Measurements from ENCODE around the gene LAMP2. TPM values are rescaled to one million over a fixed set of nuclear protein-coding genes. Genes with fewer than 3 reads are reported as not detected.
"Not testable (repeated sequence)": the region's sequence is repeated elsewhere in the genome, so short reads cannot be mapped to it uniquely, and the experiment has no call there.

Gene LAMP2
- total RNA-seq = 10 to 100 TPM; 31.8 to 34.4 TPM

DNA sequence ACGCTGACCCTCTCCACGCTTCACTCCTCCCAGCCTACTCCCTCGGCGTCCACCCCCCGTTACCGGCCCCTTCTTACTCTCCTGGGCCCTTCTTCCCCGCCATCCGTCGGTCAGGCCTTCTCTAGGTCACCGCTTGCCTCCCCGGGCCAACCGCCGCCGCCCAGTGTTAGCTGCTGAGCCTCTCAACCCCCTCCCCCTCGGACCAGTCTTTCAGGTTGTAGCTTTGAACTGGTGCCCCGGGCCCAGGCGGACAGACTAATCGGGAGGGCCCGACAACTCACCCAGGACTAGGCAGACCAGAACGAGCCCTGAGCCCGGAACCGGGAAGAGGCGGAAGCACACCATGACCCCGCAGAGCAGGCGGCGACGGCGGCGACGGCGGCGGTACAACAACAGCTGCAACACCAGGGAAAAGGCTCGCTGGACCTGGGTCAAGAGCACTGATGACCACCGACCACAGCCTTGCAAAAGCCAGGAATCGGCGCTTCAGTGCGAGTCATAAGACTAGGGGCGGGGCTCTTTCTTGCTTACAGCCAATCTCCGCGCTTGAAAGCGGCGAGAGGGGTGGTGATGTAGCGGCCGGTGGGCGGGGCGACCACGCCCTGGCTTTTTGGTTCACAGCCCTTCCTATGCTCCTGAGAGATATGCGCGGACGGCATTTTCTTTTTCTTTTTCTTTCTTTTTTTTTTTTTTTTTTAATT, at the start of gene LAMP2:
Gene LAMP2, minus strand, starts transcription at position 472 of the 701 bp plus-strand sequence. Its CDS starts 127 bp downstream, at position 345.
- Mint-ChIP-seq H3K27ac (peak within 1 kb of the TSS; percentile 84), H3K27me3 (ENCODE audit: low read depth) (no peaks in the 10 kb centered on the region)
- peak; percentile 97 to 98 for ATAC-seq (replicated peaks in 1 of 2)

DNA sequence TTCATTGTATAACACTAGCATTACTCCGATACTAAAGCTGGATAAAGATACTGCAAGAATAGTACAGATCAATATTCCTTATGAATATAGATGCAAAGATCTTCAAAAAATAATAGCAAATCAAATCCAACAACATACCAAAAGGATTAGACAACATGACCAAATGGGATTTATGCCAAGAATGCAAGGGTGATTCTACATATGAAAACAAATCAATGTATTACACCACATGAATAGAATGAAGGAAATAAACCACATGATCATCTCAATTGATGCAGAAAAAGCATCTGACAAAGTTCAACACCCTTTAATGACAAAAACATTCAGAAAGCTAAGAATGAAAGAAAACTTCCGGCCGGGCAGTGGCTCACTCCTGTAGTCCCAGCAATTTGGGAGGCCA, 48.8 kb upstream of the LAMP2 start:
- no peak overlapping the region for H3K4me3 Mint-ChIP-seq
- DNase-seq (no peak), ATAC-seq (replicated peaks in 1 of 2) (no peak)
- H3K4me1 Mint-ChIP-seq (ENCODE audit: low read depth) = no peaks in the 10 kb centered on the region
- peaks cover 0 to 2% of the 10 kb centered on the region in 2 donors for H3K36me3 Mint-ChIP-seq (ENCODE audit: insufficient read depth in 2 of 2)
- H3K27me3 Mint-ChIP-seq (ENCODE audit: low read depth) = no peaks in the 10 kb centered on the region
- H3K27ac Mint-ChIP-seq = no peak overlapping the region
- peaks cover 0 to under 1% of the 10 kb centered on the region in 2 donors for H3K9me3 Mint-ChIP-seq

More for the DNA sequence above, at the start of gene LAMP2:
- peaks cover 12% of the 10 kb centered on the region for H3K4me1 Mint-ChIP-seq (ENCODE audit: low read depth)
- no peaks in the 10 kb centered on the region for H3K9me3 Mint-ChIP-seq
- DNase-seq = peak; percentile 83 to 87
- peak within 1 kb of the TSS; percentile 88 to 92 for H3K4me3 Mint-ChIP-seq
- H3K36me3 Mint-ChIP-seq (ENCODE audit: insufficient read depth in 2 of 2) = peaks cover 0 to 4% of the 10 kb centered on the region in 2 donors

- H3K4me1 Mint-ChIP-seq (ENCODE audit: low read depth) = no peaks in the 10 kb centered on the region
- no peaks in the 10 kb centered on the region for H3K9me3 Mint-ChIP-seq
- H3K36me3 Mint-ChIP-seq (ENCODE audit: insufficient read depth in 2 of 2) = no peaks in the 10 kb centered on the region
- H3K27ac Mint-ChIP-seq = no peak overlapping the region
- no peak for DNase-seq
- no peak overlapping the region for H3K4me3 Mint-ChIP-seq
- no peaks in the 10 kb centered on the region for H3K27me3 Mint-ChIP-seq (ENCODE audit: low read depth)
- ATAC-seq (replicated peaks in 1 of 2) = no peak
Measured at GRCh38 chrX:120514236-120514635, 45.1 kb upstream of the LAMP2 start.

DNA sequence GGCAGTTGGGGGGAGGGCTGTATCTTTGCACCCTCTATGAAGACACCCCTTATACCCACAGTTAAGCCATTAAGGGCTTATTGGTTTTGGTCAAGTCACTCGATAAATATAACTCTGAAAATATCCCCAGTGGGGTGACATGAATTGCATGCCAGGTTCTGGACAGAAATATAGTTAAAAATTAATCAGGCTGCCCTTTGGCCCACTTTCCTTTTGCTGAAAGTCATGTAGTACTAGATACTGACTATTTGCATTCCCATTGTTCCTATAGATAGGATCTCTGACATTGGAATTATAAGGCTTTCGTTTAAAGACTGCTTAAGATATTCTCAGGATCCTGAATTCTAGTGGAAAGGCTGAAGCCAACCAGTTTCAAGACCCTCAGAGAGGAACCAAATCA, 43.5 kb upstream of the LAMP2 start:
- Mint-ChIP-seq H3K27me3 (ENCODE audit: low read depth) (no peaks in the 10 kb centered on the region), H3K4me3 (no peak overlapping the region), H3K4me1 (ENCODE audit: low read depth) (no peaks in the 10 kb centered on the region), H3K36me3 (ENCODE audit: insufficient read depth in 2 of 2) (no peaks in the 10 kb centered on the region), H3K9me3 (no peaks in the 10 kb centered on the region), H3K27ac (no peak overlapping the region)
- DNase-seq = no peak
- no peak for ATAC-seq (replicated peaks in 1 of 2)

DNA sequence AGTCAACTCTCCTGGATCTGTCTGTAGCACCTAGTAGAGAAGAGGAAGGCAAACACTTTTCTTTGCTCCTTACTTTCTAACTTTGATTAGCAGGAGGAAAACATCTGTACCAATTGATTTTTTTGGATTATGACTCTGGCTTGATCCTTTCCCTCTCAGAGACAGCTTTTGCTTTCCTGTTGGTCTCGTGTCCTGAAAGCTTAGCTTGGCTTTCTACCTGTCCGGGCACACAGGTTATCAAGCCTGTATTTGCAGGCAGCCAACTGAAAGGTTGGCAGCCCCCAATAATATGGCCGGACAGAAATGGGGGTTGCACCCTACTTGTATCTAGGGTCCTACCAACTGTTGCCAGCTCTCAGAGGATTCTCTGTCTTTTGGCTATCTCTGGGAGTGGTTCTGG, 43.1 kb upstream of the LAMP2 start:
- Mint-ChIP-seq H3K9me3 (no peaks in the 10 kb centered on the region), H3K36me3 (ENCODE audit: insufficient read depth in 2 of 2) (no peaks in the 10 kb centered on the region), H3K4me1 (ENCODE audit: low read depth) (no peaks in the 10 kb centered on the region), H3K27ac (no peak overlapping the region), H3K27me3 (ENCODE audit: low read depth) (no peaks in the 10 kb centered on the region), H3K4me3 (no peak overlapping the region)
- no peak for DNase-seq
- ATAC-seq (replicated peaks in 1 of 2) = no peak

DNA sequence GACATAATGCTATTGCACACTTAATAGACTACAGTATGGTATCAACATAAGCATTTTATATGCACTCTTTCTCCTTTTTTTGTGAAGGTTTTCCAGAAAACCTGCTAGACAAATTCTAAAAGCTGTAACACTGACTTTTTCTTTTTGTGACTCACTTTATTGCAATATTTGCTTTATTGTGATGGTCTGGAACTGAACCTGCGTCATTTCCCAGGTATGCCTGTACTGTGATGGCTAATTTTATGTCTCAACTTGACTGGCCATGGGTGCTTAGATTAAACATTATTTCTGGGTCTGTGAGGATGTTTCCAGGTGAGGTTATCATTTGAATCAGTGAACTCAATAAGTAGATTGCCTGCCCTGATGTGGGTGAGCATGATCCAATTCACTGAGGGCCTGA, 35.5 kb upstream of the LAMP2 start:
- Mint-ChIP-seq H3K36me3 (ENCODE audit: insufficient read depth in 2 of 2) (no peaks in the 10 kb centered on the region), H3K4me1 (ENCODE audit: low read depth) (no peaks in the 10 kb centered on the region), H3K27me3 (ENCODE audit: low read depth) (peaks cover 21% of the 10 kb centered on the region), H3K4me3 (no peak overlapping the region), H3K27ac (no peak overlapping the region), H3K9me3 (no peaks in the 10 kb centered on the region)
- DNase-seq = no peak
- ATAC-seq (replicated peaks in 1 of 2) = no peak

GRCh38 chrX:120499301-120500072, 30.4 kb upstream of the LAMP2 start:
- ATAC-seq (replicated peaks in 1 of 2) (no peak), DNase-seq (no peak)
- Mint-ChIP-seq H3K27me3 (ENCODE audit: low read depth) (peaks cover 8% of the 10 kb centered on the region), H3K4me3 (no peak overlapping the region), H3K4me1 (ENCODE audit: low read depth) (peaks cover 6% of the 10 kb centered on the region), H3K9me3 (no peaks in the 10 kb centered on the region), H3K27ac (no peak overlapping the region), H3K36me3 (ENCODE audit: insufficient read depth in 2 of 2) (peaks cover 0 to 1% of the 10 kb centered on the region in 2 donors)

DNA sequence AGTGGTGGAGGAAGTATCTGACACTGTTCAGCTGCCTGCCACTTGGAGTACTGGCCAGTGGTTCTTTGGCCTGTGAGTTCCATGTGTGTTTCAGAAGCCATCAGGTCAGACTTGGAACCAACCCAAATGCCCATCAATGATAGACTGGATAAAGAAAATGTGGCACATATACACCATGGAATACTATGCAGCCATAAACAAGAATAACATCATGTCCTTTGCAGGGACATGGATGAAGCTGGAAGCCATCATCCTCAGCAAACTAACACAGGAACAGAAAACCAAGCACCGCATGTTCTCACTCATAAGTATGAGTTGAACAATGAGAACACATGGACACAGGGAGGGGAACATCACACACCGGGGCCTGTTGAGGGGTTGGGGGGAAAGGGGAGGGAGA, 21.0 kb upstream of the LAMP2 start:
- not testable (repeated sequence) for H3K27ac Mint-ChIP-seq; H3K4me3 Mint-ChIP-seq; H3K27me3 Mint-ChIP-seq (ENCODE audit: low read depth)

GRCh38 chrX:120486786-120487185, 17.7 kb upstream of the LAMP2 start:
- H3K27ac Mint-ChIP-seq = no peak overlapping the region
- peaks cover 14% of the 10 kb centered on the region for H3K4me1 Mint-ChIP-seq (ENCODE audit: low read depth)
- no peaks in the 10 kb centered on the region for H3K36me3 Mint-ChIP-seq (ENCODE audit: insufficient read depth in 2 of 2)

More for the DNA sequence above, 21.0 kb upstream of the LAMP2 start:
- peaks cover 14% of the 10 kb centered on the region for H3K4me1 Mint-ChIP-seq (ENCODE audit: low read depth)
- not testable (repeated sequence) for ATAC-seq (replicated peaks in 1 of 2); H3K36me3 Mint-ChIP-seq (ENCODE audit: insufficient read depth in 2 of 2); H3K9me3 Mint-ChIP-seq; DNase-seq

GRCh38 chrX:120485638-120486520, 16.8 kb upstream of the LAMP2 start:
- H3K27me3 Mint-ChIP-seq (ENCODE audit: low read depth) = peaks cover 20% of the 10 kb centered on the region

More at GRCh38 chrX:120486786-120487185, 17.7 kb upstream of the LAMP2 start:
- Mint-ChIP-seq H3K9me3 (no peaks in the 10 kb centered on the region), H3K4me3 (no peak overlapping the region), H3K27me3 (ENCODE audit: low read depth) (peaks cover 20% of the 10 kb centered on the region)
- no peak for ATAC-seq (replicated peaks in 1 of 2)
- DNase-seq = no peak

DNA sequence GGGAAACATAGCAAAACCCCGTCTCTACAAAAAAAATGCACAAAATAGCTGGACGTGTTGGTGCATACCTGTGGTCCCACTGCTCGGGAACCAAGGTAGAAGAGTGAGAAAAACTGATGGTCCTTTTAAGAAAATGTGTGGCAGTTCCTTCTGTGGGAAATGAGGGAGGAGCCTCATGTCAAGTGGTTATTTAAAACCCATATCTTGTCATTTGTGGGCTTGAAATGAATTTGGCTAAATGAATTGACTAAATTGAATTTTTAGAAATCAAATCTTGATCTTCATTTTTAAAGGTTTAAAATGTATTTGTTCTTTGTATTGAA, 16.2 kb upstream of the LAMP2 start:
- peaks cover 14% of the 10 kb centered on the region for H3K4me1 Mint-ChIP-seq (ENCODE audit: low read depth)
- H3K27ac Mint-ChIP-seq = peak overlapping the region; percentile 89
- ATAC-seq (replicated peaks in 1 of 2) = no peak
- H3K27me3 Mint-ChIP-seq (ENCODE audit: low read depth) = peaks cover 20% of the 10 kb centered on the region
- H3K9me3 Mint-ChIP-seq = no peaks in the 10 kb centered on the region
- no peak for DNase-seq
- H3K4me3 Mint-ChIP-seq = peak overlapping the region; percentile 74 to 89
- H3K36me3 Mint-ChIP-seq (ENCODE audit: insufficient read depth in 2 of 2) = no peaks in the 10 kb centered on the region

More at GRCh38 chrX:120485638-120486520, 16.8 kb upstream of the LAMP2 start:
- Mint-ChIP-seq H3K4me3 (peak overlapping the region; percentile 74 to 89), H3K9me3 (no peaks in the 10 kb centered on the region), H3K27ac (peak overlapping the region; percentile 89), H3K36me3 (ENCODE audit: insufficient read depth in 2 of 2) (no peaks in the 10 kb centered on the region), H3K4me1 (ENCODE audit: low read depth) (peaks cover 14% of the 10 kb centered on the region)
- DNase-seq (peak; percentile 47 to 48), ATAC-seq (replicated peaks in 1 of 2) (peak; percentile 80 to 81)

DNA sequence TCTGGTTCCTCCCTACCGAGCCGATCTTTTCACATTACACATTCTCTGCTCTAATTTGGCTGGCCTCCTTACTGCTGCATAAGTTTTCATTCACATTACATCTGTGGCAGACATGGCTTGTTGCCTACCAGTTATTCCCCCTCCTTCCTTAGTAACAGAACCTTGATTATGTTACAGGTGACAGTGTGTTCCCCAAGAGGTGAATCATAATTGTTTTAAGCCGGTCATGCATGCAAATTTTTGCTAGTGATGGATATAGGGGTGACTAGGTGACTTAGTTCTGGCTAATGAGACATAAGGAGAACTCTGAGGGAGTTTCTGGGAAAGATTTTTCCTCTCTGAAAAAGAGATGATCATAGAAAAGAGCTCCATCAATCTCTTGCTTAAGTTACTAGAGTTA, 8.4 kb upstream of the LAMP2 start:
- Mint-ChIP-seq H3K4me1 (ENCODE audit: low read depth) (no peaks in the 10 kb centered on the region), H3K4me3 (no peak overlapping the region), H3K27me3 (ENCODE audit: low read depth) (peaks cover 9% of the 10 kb centered on the region), H3K36me3 (ENCODE audit: insufficient read depth in 2 of 2) (no peaks in the 10 kb centered on the region), H3K9me3 (no peaks in the 10 kb centered on the region), H3K27ac (no peak overlapping the region)
- DNase-seq = no peak
- ATAC-seq (replicated peaks in 1 of 2) = no peak

- Mint-ChIP-seq H3K36me3 (ENCODE audit: insufficient read depth in 2 of 2) (no peaks in the 10 kb centered on the region), H3K4me3 (no peak overlapping the region), H3K27ac (no peak overlapping the region), H3K9me3 (no peaks in the 10 kb centered on the region), H3K27me3 (ENCODE audit: low read depth) (peaks cover 9% of the 10 kb centered on the region), H3K4me1 (ENCODE audit: low read depth) (no peaks in the 10 kb centered on the region)
- DNase-seq = no peak
- no peak for ATAC-seq (replicated peaks in 1 of 2)
Measured at GRCh38 chrX:120476714-120477113, 7.6 kb upstream of the LAMP2 start.
